Progenitor cell of endocrine pancreas (in vitro differentiated cells): ENCODE measurements around the gene GLIS1. TPM values are rescaled to one million over a fixed set of nuclear protein-coding genes. Genes with fewer than 3 reads are reported as not detected.

Source experiments
- DNase-seq: peaks from one replicate; pipeline ENCODE4 v3.0.0; 2021; ENCODE audit warnings: low spot score; ENCODE audit not compliant: unreplicated experiment
- H3K27ac Mint-ChIP-seq: 2 replicates; pipeline ENCODE4 v1.8.0; 2021; ENCODE audit warnings: mild to moderate bottlenecking, moderate library complexity, mixed read lengths
- H3K27me3 Mint-ChIP-seq: 2 replicates; pipeline ENCODE4 v1.8.0; 2021; ENCODE audit warnings: mixed read lengths
- H3K36me3 Mint-ChIP-seq: 2 replicates; pipeline ENCODE4 v1.8.0; 2022; ENCODE audit warnings: mixed read lengths; ENCODE audit not compliant: insufficient read depth
- H3K4me1 Mint-ChIP-seq: 2 replicates; pipeline ENCODE4 v1.8.0; 2021; ENCODE audit warnings: low read depth, mixed read lengths
- H3K4me3 Mint-ChIP-seq: 2 replicates; pipeline ENCODE4 v1.8.0; 2021; ENCODE audit warnings: low read depth, mild to moderate bottlenecking, moderate library complexity, mixed read lengths
- H3K9me3 Mint-ChIP-seq: 2 replicates; pipeline ENCODE4 v1.8.0; 2021; ENCODE audit warnings: low read depth, mixed read lengths
- CTCF ChIP-seq: fragments of 200-600 bp; sonication (generic); IDR thresholded peaks from one replicate; pipeline ENCODE4 v1.5.0; 2021; ENCODE audit warnings: antibody characterized with exemption, mild to moderate bottlenecking; ENCODE audit not compliant: unreplicated experiment
- total RNA-seq: library from RNA; stranded (reverse); gene quantifications from 2 replicates; pipeline ENCODE4 v1.2.1, GENCODE V29; 2021

GLIS1 gene
- total RNA-seq, 1 donor from 2014 or later: not detected

GRCh38 chr1:53580739-53581475, 158.1 kb downstream of the GLIS1 start:
- Mint-ChIP-seq H3K27me3 (peaks cover 6% of the 10 kb centered on the region), H3K4me1 (peaks cover 6% of the 10 kb centered on the region), H3K27ac (no peak overlapping the region), H3K36me3 (no peaks in the 10 kb centered on the region), H3K4me3 (no peak overlapping the region), H3K9me3 (no peaks in the 10 kb centered on the region)
- no peak for TF ChIP-seq CTCF
- DNase-seq: no peak

- Mint-ChIP-seq H3K27me3 (peaks cover 11% of the 10 kb centered on the region), H3K27ac (no peak overlapping the region), H3K4me3 (no peak overlapping the region), H3K36me3 (no peaks in the 10 kb centered on the region), H3K4me1 (peaks cover 6% of the 10 kb centered on the region), H3K9me3 (no peaks in the 10 kb centered on the region)
- no peak for DNase-seq
- TF ChIP-seq CTCF: no peak
These were observed 159.0 kb downstream of the GLIS1 start for GRCh38 chr1:53580009-53580400.

GRCh38 chr1:53579221-53580008, 159.5 kb downstream of the GLIS1 start:
- H3K4me3 Mint-ChIP-seq: no peak overlapping the region
- peaks cover 6% of the 10 kb centered on the region for H3K4me1 Mint-ChIP-seq
- no peak overlapping the region for H3K27ac Mint-ChIP-seq
- no peaks in the 10 kb centered on the region for H3K36me3 Mint-ChIP-seq
- peaks cover 11% of the 10 kb centered on the region for H3K27me3 Mint-ChIP-seq
- no peaks in the 10 kb centered on the region for H3K9me3 Mint-ChIP-seq
- TF ChIP-seq CTCF: no peak
- no peak for DNase-seq

GRCh38 chr1:53578358-53578757, 160.6 kb downstream of the GLIS1 start:
- Mint-ChIP-seq H3K4me1 (peaks cover 2% of the 10 kb centered on the region), H3K27ac (no peak overlapping the region), H3K27me3 (peaks cover 15% of the 10 kb centered on the region), H3K4me3 (no peak overlapping the region), H3K9me3 (no peaks in the 10 kb centered on the region), H3K36me3 (no peaks in the 10 kb centered on the region)
- no peak for DNase-seq
- no peak for TF ChIP-seq CTCF

GRCh38 chr1:53577761-53578100, 161.2 kb downstream of the GLIS1 start:
- no peaks in the 10 kb centered on the region for H3K4me1 Mint-ChIP-seq
- no peak overlapping the region for H3K27ac Mint-ChIP-seq
- H3K9me3 Mint-ChIP-seq: no peaks in the 10 kb centered on the region
- DNase-seq: no peak
- no peak for TF ChIP-seq CTCF
- H3K36me3 Mint-ChIP-seq: no peaks in the 10 kb centered on the region
- H3K4me3 Mint-ChIP-seq: no peak overlapping the region
- H3K27me3 Mint-ChIP-seq: peaks cover 17% of the 10 kb centered on the region
